Right lobe of liver (tissue), 4 donors: Measurements from ENCODE around the gene MYO1B.

Experiments used
- POLR2A ChIP-seq: fragments of 450-650 bp; IDR thresholded peaks from one replicate; pipeline ENCODE4 v1.6.1; 2017; ENCODE audit warnings: antibody characterized with exemption, mild to moderate bottlenecking
- TF ChIP-seq, protein P1 (sequence below), 4 donors: fragments of 200-600 bp in 3 of 4; fragments of 450-650 bp in 1 of 4; IDR thresholded peaks; one replicate each; pipeline versions ENCODE4 v1.5.1 to v1.8.0; 2016 to 2022; ENCODE audit warnings: antibody characterized with exemption in 4 of 4, mild to moderate bottlenecking in 2 of 4
- donor health status: DM: no; HTN: no; CAD: no.
- donor health status: DM: no; HTN: no; CAD: no.
- donor health status: DM: no; HTN: yes; CAD: no.

DNA sequence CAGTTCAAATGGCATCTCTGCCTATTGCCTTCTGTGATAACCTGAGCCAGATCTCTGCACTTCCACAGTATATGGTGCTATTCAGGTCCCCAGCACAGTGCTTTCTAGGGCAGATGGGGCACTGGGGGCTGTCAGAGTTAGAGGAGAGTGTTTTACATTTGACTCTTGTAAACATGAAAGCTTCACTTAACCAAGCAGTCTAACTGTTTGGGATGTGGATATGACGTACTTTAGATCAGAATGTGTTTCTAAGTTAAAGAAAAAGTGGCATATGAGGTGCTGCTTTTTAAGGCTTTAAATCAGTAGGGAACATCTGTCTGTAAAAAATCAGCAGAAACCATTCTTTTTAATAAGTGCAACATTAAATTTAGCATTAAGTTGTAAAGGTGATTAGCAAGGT, 75.7 kb downstream of the MYO1B start:
- TF ChIP-seq, protein P1, sequence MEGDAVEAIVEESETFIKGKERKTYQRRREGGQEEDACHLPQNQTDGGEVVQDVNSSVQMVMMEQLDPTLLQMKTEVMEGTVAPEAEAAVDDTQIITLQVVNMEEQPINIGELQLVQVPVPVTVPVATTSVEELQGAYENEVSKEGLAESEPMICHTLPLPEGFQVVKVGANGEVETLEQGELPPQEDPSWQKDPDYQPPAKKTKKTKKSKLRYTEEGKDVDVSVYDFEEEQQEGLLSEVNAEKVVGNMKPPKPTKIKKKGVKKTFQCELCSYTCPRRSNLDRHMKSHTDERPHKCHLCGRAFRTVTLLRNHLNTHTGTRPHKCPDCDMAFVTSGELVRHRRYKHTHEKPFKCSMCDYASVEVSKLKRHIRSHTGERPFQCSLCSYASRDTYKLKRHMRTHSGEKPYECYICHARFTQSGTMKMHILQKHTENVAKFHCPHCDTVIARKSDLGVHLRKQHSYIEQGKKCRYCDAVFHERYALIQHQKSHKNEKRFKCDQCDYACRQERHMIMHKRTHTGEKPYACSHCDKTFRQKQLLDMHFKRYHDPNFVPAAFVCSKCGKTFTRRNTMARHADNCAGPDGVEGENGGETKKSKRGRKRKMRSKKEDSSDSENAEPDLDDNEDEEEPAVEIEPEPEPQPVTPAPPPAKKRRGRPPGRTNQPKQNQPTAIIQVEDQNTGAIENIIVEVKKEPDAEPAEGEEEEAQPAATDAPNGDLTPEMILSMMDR (IDR thresholded peaks at IDR 0.05): no peak
- TF ChIP-seq POLR2A: no peak
